ENCODE data around the gene EIF3F. TPM values are rescaled to one million over a fixed set of nuclear protein-coding genes. Genes with fewer than 3 reads are reported as not detected.

The EIF3F gene
- total and polyA plus RNA-seq, 10 of the 15 experiments (the other 5 are each of a cell fraction or from before 2014, with no cell fraction given), result 81.3 to 461 (median 213) TPM

- POLR2A ChIA-PET, result interaction anchor here (0.6 kb wide), 1 partner anchor 19 kb away, joined by 3 read pairs; no protein-coding TSS in a partner anchor
Observed at GRCh38 chr11:8005556-8005955, 18.4 kb downstream of the EIF3F start.

More at GRCh38 chr11:8005556-8005955, 18.4 kb downstream of the EIF3F start:
- H3K27me3 ChIP-seq (replicated peaks in 1 of 2; ENCODE audit: control insufficient read depth in 2 of 2, insufficient read depth in 2 of 2, low read length in 1 of 2), result no peaks in the 10 kb centered on the region
- H3K4me2 ChIP-seq (ENCODE audit: control insufficient read depth, insufficient read depth), result no peak overlapping the region
- FAIRE-seq, result no peak
- ATAC-seq, result no peak
- ChIA-PET CTCF (interaction anchor here (0.6 to 6.7 kb wide), 16 partner anchors 9 to 113 kb away, joined by 3 to 94 read pairs (median 10); partner anchors contain the start of gene EIF3F), RAD21 (ENCODE audit: unreplicated experiment) (interaction anchor here (1.0 to 3.5 kb wide), 6 partner anchors 16 to 94 kb away, joined by 3 to 56 read pairs (median 8); partner anchors contain the start of gene EIF3F), SMC1A (ENCODE audit: uncharacterized antibody, unreplicated experiment) (interaction anchor here (0.6 to 1.9 kb wide), 5 partner anchors 16 to 150 kb away, joined by 3 to 12 read pairs (median 5); partner anchors contain the start of gene EIF3F)
- H3K36me3 ChIP-seq (ENCODE audit: control insufficient read depth in 2 of 2, insufficient read depth in 2 of 2, low read length in 1 of 2), result no peaks in the 10 kb centered on the region
- H3K9ac ChIP-seq (ENCODE audit: control insufficient read depth, insufficient read depth, low read length), result no peak overlapping the region
- H4K20me1 ChIP-seq (ENCODE audit: control insufficient read depth, insufficient read depth), result no peaks in the 10 kb centered on the region
- no peaks in the 10 kb centered on the region for H3K4me1 ChIP-seq (ENCODE audit: control insufficient read depth, insufficient read depth, low read length)
- in situ Hi-C loops (cut with MboI) (loop anchor here (5.0 kb wide), 1 partner anchor 92 kb away; no protein-coding TSS in a partner anchor), intact Hi-C loops (cut with micrococcal nuclease; ENCODE audit: unreplicated experiment) (no loop called here)
- H3K9me3 ChIP-seq (replicated peaks; ENCODE audit: control insufficient read depth, insufficient read depth, low read length), result no peaks in the 10 kb centered on the region
- DNase-seq (ENCODE audit: low read depth, low spot score), result no peak
- no peaks in the 10 kb centered on the region for H3K79me2 ChIP-seq (ENCODE audit: control insufficient read depth, insufficient read depth, low read length)
- H3K27ac ChIP-seq (ENCODE audit: control insufficient read depth, insufficient read depth), result no peak overlapping the region
- BruUV-seq (replicated peaks), result no TSS peak
- TF ChIP-seq NBN (IDR thresholded peaks at IDR 0.05) (no peak), RBBP5 (conservative IDR thresholded peaks at IDR 0.05) (no peak), STAT1 (conservative IDR thresholded peaks at IDR 0.05) (no peak), NFIC (IDR thresholded peaks at IDR 0.05; ENCODE audit: low read depth, low read length) (no peak), EGR1 (IDR thresholded peaks at IDR 0.05; ENCODE audit: borderline replicate concordance in 1 of 2, low read depth in 2 of 2, low read length in 2 of 2) (no peak), MEF2B (IDR thresholded peaks at IDR 0.05; ENCODE audit: partially characterized antibody, poor library complexity, severe bottlenecking) (no peak), CREM (IDR thresholded peaks at IDR 0.05; ENCODE audit: low read depth) (no peak), LARP7 (IDR thresholded peaks at IDR 0.05) (no peak), CHD2 (IDR thresholded peaks at IDR 0.05; ENCODE audit: borderline replicate concordance, low read depth, low read length) (no peak), ZNF217 (IDR thresholded peaks at IDR 0.05) (no peak), SMARCA5 (IDR thresholded peaks at IDR 0.05) (no peak), ZNF384 (IDR thresholded peaks at IDR 0.05; ENCODE audit: borderline replicate concordance, low read depth, low read length) (no peak), BACH1 (IDR thresholded peaks at IDR 0.05; ENCODE audit: borderline replicate concordance) (no peak), ZBTB4 (CRISPR knock-in tag; IDR thresholded peaks at IDR 0.05) (no peak)
- TF ChIP-seq, protein P1, sequence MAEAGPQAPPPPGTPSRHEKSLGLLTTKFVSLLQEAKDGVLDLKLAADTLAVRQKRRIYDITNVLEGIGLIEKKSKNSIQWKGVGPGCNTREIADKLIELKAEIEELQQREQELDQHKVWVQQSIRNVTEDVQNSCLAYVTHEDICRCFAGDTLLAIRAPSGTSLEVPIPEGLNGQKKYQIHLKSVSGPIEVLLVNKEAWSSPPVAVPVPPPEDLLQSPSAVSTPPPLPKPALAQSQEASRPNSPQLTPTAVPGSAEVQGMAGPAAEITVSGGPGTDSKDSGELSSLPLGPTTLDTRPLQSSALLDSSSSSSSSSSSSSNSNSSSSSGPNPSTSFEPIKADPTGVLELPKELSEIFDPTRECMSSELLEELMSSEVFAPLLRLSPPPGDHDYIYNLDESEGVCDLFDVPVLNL (IDR thresholded peaks at IDR 0.05; ENCODE audit: low read depth, low read length), result no peak
- TF ChIP-seq, protein P2, sequence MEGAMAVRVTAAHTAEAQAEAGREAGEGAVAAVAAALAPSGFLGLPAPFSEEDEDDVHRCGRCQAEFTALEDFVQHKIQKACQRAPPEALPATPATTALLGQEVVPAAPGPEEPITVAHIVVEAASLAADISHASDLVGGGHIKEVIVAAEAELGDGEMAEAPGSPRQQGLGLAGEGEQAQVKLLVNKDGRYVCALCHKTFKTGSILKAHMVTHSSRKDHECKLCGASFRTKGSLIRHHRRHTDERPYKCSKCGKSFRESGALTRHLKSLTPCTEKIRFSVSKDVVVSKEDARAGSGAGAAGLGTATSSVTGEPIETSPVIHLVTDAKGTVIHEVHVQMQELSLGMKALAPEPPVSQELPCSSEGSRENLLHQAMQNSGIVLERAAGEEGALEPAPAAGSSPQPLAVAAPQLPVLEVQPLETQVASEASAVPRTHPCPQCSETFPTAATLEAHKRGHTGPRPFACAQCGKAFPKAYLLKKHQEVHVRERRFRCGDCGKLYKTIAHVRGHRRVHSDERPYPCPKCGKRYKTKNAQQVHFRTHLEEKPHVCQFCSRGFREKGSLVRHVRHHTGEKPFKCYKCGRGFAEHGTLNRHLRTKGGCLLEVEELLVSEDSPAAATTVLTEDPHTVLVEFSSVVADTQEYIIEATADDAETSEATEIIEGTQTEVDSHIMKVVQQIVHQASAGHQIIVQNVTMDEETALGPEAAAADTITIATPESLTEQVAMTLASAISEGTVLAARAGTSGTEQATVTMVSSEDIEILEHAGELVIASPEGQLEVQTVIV (IDR thresholded peaks at IDR 0.05; ENCODE audit: borderline replicate concordance, partially characterized antibody), result no peak
- no peak overlapping the region for H2AFZ ChIP-seq (ENCODE audit: control insufficient read depth, low read depth, low read length)
- H3K4me3 ChIP-seq, result no peak overlapping the region
